HEK293T (cell line): ENCODE measurements around the gene SLC35F3.

ENCODE experiments used
- CTCF ChIA-PET: fragments of 350-600 bp; formaldehyde crosslinking; extraction: SDS; loops from one replicate; lab custom pipeline; 2021; ENCODE audit warnings: antibody characterized with exemption, inconsistent platforms; lab: Yijun Ruan, JAX
- POLR2A ChIA-PET: fragments of 350-600 bp; formaldehyde crosslinking; extraction: SDS; loops from one replicate; lab custom pipeline; 2020; ENCODE audit warnings: antibody characterized with exemption, inconsistent platforms; lab: Yijun Ruan, JAX
- DNase-seq: peaks from one replicate; pipeline ENCODE4 v3.0.0; 2012; ENCODE audit warnings: mixed read lengths; ENCODE audit errors: extremely low spot score
- ARNT ChIP-seq: fragments of 450-650 bp; IDR thresholded peaks from 2 replicates; pipeline ENCODE4 v1.6.1; 2017; ENCODE audit warnings: mild to moderate bottlenecking
- BHLHE40 ChIP-seq: fragments of 450-650 bp; IDR thresholded peaks from 2 replicates; pipeline ENCODE4 v1.6.1; 2016; ENCODE audit warnings: mild to moderate bottlenecking, moderate library complexity, borderline replicate concordance
- CTBP1 ChIP-seq: fragments of 450-650 bp; IDR thresholded peaks from 2 replicates; pipeline ENCODE4 v1.6.1; 2016; ENCODE audit warnings: borderline replicate concordance
- ELF4 ChIP-seq: fragments of 450-650 bp; IDR thresholded peaks from 2 replicates; pipeline ENCODE4 v1.6.1; 2017; ENCODE audit warnings: antibody characterized with exemption
- FOXA1 ChIP-seq: fragments of 450-650 bp; IDR thresholded peaks from 2 replicates; pipeline ENCODE4 v1.6.1; 2016; ENCODE audit warnings: mild to moderate bottlenecking
- FOXK2 ChIP-seq: fragments of 450-650 bp; IDR thresholded peaks from 2 replicates; pipeline ENCODE4 v1.6.1; 2016; ENCODE audit warnings: mild to moderate bottlenecking
- FOXM1 ChIP-seq: fragments of 450-650 bp; IDR thresholded peaks from 2 replicates; pipeline ENCODE4 v1.6.1; 2017; ENCODE audit warnings: mild to moderate bottlenecking, borderline replicate concordance
- HDGF ChIP-seq: fragments of 450-650 bp; IDR thresholded peaks from 2 replicates; pipeline ENCODE4 v1.6.1; 2017; ENCODE audit warnings: antibody characterized with exemption, borderline replicate concordance
- L3MBTL2 ChIP-seq: fragments of 450-650 bp; conservative IDR thresholded peaks from 2 replicates; pipeline ENCODE4 v1.6.1; 2016; ENCODE audit warnings: mild to moderate bottlenecking
- LEF1 ChIP-seq: fragments of 450-650 bp; IDR thresholded peaks from 2 replicates; pipeline ENCODE4 v1.6.1; 2017; ENCODE audit warnings: mild to moderate bottlenecking, borderline replicate concordance
- NFRKB ChIP-seq: fragments of 450-650 bp; IDR thresholded peaks from 2 replicates; pipeline ENCODE4 v1.6.1; 2016; ENCODE audit warnings: mild to moderate bottlenecking, moderate library complexity
- PKNOX1 ChIP-seq: fragments of 450-650 bp; IDR thresholded peaks from 2 replicates; pipeline ENCODE4 v1.6.1; 2016
- SP1 ChIP-seq: fragments of 450-650 bp; IDR thresholded peaks from 2 replicates; pipeline ENCODE4 v1.6.1; 2017
- SUZ12 ChIP-seq: fragments of 450-650 bp; IDR thresholded peaks from 2 replicates; pipeline ENCODE4 v1.6.1; 2016; ENCODE audit warnings: mild to moderate bottlenecking
- TARDBP ChIP-seq: fragments of 450-650 bp; IDR thresholded peaks from 2 replicates; pipeline ENCODE4 v1.6.1; 2016
- ZNF384 ChIP-seq: fragments of 450-650 bp; IDR thresholded peaks from 2 replicates; pipeline ENCODE4 v1.6.1; 2016

Gene SLC35F3

GRCh38 chr1:234083460-234083859 lies 179.0 kb downstream of the SLC35F3 start:
- TF ChIP-seq HDGF (no peak), SUZ12 (no peak), FOXA1 (no peak), SP1 (no peak), NFRKB (no peak), ARNT (no peak), ZNF384 (no peak), L3MBTL2 (no peak), ELF4 (no peak), BHLHE40 (no peak)
- POLR2A ChIA-PET, result no interaction called here
- CTCF ChIA-PET, result no interaction called here
- DNase-seq, result no peak

- POLR2A ChIA-PET, result no interaction called here
- TF ChIP-seq FOXK2, result no peak
- no peak for TF ChIP-seq SUZ12
- no peak for TF ChIP-seq LEF1
- TF ChIP-seq NFRKB, result no peak
- TF ChIP-seq HDGF, result no peak
- no peak for TF ChIP-seq ZNF384
- TF ChIP-seq L3MBTL2, result no peak
- TF ChIP-seq FOXA1, result no peak
- no peak for TF ChIP-seq SP1
- TF ChIP-seq ARNT, result no peak
- no peak for TF ChIP-seq ELF4
- no peak for TF ChIP-seq PKNOX1
- TF ChIP-seq BHLHE40, result no peak
- TF ChIP-seq TARDBP, result no peak
- TF ChIP-seq CTBP1, result no peak
- TF ChIP-seq FOXM1, result no peak
- peak; percentile 43 for DNase-seq
- CTCF ChIA-PET, result interaction anchor here (0.7 to 1.1 kb wide), 2 partner anchors 23 to 636 kb away, joined by 3 read pairs; no protein-coding TSS in a partner anchor
These were observed 184.9 kb downstream of the SLC35F3 start for GRCh38 chr1:234089396-234089795.

GRCh38 chr1:234090212-234091064 lies 186.0 kb downstream of the SLC35F3 start:
- ChIA-PET POLR2A (no interaction called here), CTCF (interaction anchor here (1.0 kb wide), 1 partner anchor 14 kb away, joined by 3 read pairs; no protein-coding TSS in a partner anchor)
- DNase-seq, result no peak
- TF ChIP-seq FOXK2 (no peak), ARNT (no peak), TARDBP (no peak), LEF1 (no peak), ELF4 (no peak)

- ChIA-PET POLR2A (no interaction called here), CTCF (interaction anchor here (1.0 kb wide), 1 partner anchor 13 kb away, joined by 3 read pairs; no protein-coding TSS in a partner anchor)
- TF ChIP-seq NFRKB, result no peak
- TF ChIP-seq HDGF, result no peak
- no peak for TF ChIP-seq PKNOX1
- no peak for TF ChIP-seq CTBP1
- TF ChIP-seq BHLHE40, result no peak
- TF ChIP-seq FOXM1, result no peak
- no peak for TF ChIP-seq TARDBP
- no peak for TF ChIP-seq ARNT
- DNase-seq, result no peak
These were observed 186.6 kb downstream of the SLC35F3 start for GRCh38 chr1:234091065-234091401.

- DNase-seq, result no peak
- POLR2A ChIA-PET, result no interaction called here
- CTCF ChIA-PET, result interaction anchor here (0.7 kb wide), 1 partner anchor 699 kb away, joined by 3 read pairs; no protein-coding TSS in a partner anchor
- TF ChIP-seq CTBP1 (no peak), ELF4 (no peak), FOXA1 (no peak), FOXK2 (no peak), HDGF (no peak), L3MBTL2 (no peak), TARDBP (no peak), ZNF384 (no peak), BHLHE40 (no peak), SUZ12 (no peak), SP1 (no peak), LEF1 (no peak), ARNT (no peak), FOXM1 (no peak), PKNOX1 (no peak), NFRKB (no peak)
These were observed 187.4 kb downstream of the SLC35F3 start for GRCh38 chr1:234091876-234092275.

GRCh38 chr1:234093107-234093506 lies 188.6 kb downstream of the SLC35F3 start:
- ChIA-PET POLR2A (no interaction called here), CTCF (interaction anchor here (0.6 kb wide), 1 partner anchor 789 kb away, joined by 3 read pairs; no protein-coding TSS in a partner anchor)
- DNase-seq, result no peak
- no peak for TF ChIP-seq FOXK2
- no peak for TF ChIP-seq BHLHE40
- no peak for TF ChIP-seq ZNF384
- TF ChIP-seq FOXA1, result no peak
- no peak for TF ChIP-seq LEF1
- TF ChIP-seq ELF4, result no peak
- TF ChIP-seq ARNT, result no peak
- no peak for TF ChIP-seq FOXM1
- TF ChIP-seq SP1, result no peak
- no peak for TF ChIP-seq CTBP1
- TF ChIP-seq L3MBTL2, result no peak
- no peak for TF ChIP-seq HDGF
- TF ChIP-seq NFRKB, result no peak
- TF ChIP-seq PKNOX1, result no peak
- no peak for TF ChIP-seq TARDBP
